Ascending aorta (tissue), 2 donors: ENCODE measurements around the gene CHIC2. TPM values are rescaled to one million over a fixed set of nuclear protein-coding genes. Genes with fewer than 3 reads are reported as not detected.

Experiments
- DNase-seq, 2 donors: peaks; one replicate each; pipeline ENCODE4 v3.0.0-alpha.2; 2019; ENCODE audit warnings: low spot score in 2 of 2
- H3K27ac ChIP-seq, 2 donors: fragments of 200-600 bp; sonication (generic); one replicate each; pipeline ENCODE4 v1.5.1; 2016 to 2017; ENCODE audit warnings: mild to moderate bottlenecking in 1 of 2
- H3K27me3 ChIP-seq: fragments of 200-600 bp; sonication (generic); one replicate; pipeline ENCODE4 v1.5.1; 2017
- H3K36me3 ChIP-seq, 2 donors: fragments of 200-600 bp; sonication (generic); one replicate each; pipeline ENCODE4 v1.5.1; 2016
- H3K4me1 ChIP-seq, 2 donors: fragments of 200-600 bp; sonication (generic); one replicate each; pipeline ENCODE4 v1.5.1; 2016 to 2017; ENCODE audit warnings: mild to moderate bottlenecking in 1 of 2
- H3K4me3 ChIP-seq, 2 donors: fragments of 200-600 bp; sonication (generic); one replicate each; pipeline ENCODE4 v1.5.1; 2016 to 2017; ENCODE audit warnings: mild to moderate bottlenecking in 1 of 2
- H3K9me3 ChIP-seq, 2 donors: fragments of 200-600 bp; sonication (generic); one replicate each; pipeline ENCODE4 v1.5.1; 2016
- intact Hi-C: fragments of 100-400 bp; cut with DNase I; formaldehyde crosslinking; loops from one replicate; pipeline ENCODE4 v1.15.1; 2023
- total RNA-seq: library from RNA; depleted of rRNA; stranded (reverse); fragments of >200 nt; gene quantifications from one replicate; pipeline ENCODE4 v1.1.0, GENCODE V29; 2016
- TF ChIP-seq, protein P1 (sequence below), 3 experiments: fragments of 200-600 bp in 2 of 3; fragments of 450-650 bp in 1 of 3; sonication (generic) in 2 of 3; IDR thresholded peaks; one replicate each; pipeline ENCODE4 v1.5.1; 2016 to 2019; ENCODE audit warnings: antibody characterized with exemption in 3 of 3, mild to moderate bottlenecking in 1 of 3, moderate library complexity in 1 of 3

CHIC2 gene
- total RNA-seq, 1 donor from 2014 or later = 34.1 TPM

DNA sequence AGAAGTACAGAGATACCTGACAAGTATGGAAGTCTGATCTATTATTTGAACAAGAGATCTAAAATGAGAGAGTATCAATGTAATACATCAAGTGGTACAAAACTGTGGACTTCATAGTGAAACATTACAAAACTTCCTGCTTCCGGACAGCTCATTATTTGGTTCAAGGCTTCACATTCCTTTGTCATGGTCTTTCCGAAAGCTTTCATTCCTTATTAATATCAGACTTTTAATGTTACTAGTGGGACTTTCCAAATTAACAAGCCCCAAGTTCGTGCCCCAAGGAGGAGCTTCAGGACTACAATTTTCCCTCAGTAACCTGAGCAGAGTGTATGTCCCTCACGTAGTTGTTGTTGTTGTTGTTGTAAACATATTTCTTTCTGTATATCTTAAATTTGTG, 1.2 kb downstream of the CHIC2 start:
- H3K36me3 ChIP-seq = no peaks in the 10 kb centered on the region
- intact Hi-C loops = loop anchor here (10.0 kb wide), 2 partner anchors 698 to 1348 kb away; partner anchors contain the start of gene SCFD2
- peak overlapping the region; percentile 90 to 99 for H3K4me3 ChIP-seq
- TF ChIP-seq, protein P1, sequence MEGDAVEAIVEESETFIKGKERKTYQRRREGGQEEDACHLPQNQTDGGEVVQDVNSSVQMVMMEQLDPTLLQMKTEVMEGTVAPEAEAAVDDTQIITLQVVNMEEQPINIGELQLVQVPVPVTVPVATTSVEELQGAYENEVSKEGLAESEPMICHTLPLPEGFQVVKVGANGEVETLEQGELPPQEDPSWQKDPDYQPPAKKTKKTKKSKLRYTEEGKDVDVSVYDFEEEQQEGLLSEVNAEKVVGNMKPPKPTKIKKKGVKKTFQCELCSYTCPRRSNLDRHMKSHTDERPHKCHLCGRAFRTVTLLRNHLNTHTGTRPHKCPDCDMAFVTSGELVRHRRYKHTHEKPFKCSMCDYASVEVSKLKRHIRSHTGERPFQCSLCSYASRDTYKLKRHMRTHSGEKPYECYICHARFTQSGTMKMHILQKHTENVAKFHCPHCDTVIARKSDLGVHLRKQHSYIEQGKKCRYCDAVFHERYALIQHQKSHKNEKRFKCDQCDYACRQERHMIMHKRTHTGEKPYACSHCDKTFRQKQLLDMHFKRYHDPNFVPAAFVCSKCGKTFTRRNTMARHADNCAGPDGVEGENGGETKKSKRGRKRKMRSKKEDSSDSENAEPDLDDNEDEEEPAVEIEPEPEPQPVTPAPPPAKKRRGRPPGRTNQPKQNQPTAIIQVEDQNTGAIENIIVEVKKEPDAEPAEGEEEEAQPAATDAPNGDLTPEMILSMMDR (IDR thresholded peaks at IDR 0.05) = no peak
- no peaks in the 10 kb centered on the region for H3K9me3 ChIP-seq
- no peak for DNase-seq
- H3K4me1 ChIP-seq = peaks cover 0 to 45% of the 10 kb centered on the region in 2 donors
- H3K27me3 ChIP-seq = no peaks in the 10 kb centered on the region
- H3K27ac ChIP-seq = peak overlapping the region; percentile 94 to 96

GRCh38 chr4:54062392-54062791, 2.0 kb downstream of the CHIC2 start:
- Histone ChIP-seq H3K27ac (peak overlapping the region in 1 of 2 donors; percentile 96), H3K27me3 (no peaks in the 10 kb centered on the region), H3K4me3 (peak overlapping the region; percentile 90 to 99), H3K9me3 (no peaks in the 10 kb centered on the region), H3K36me3 (no peaks in the 10 kb centered on the region), H3K4me1 (peaks cover 0 to 45% of the 10 kb centered on the region in 2 donors)
- TF ChIP-seq, protein P1 (IDR thresholded peaks at IDR 0.05) = no peak
- intact Hi-C loops = loop anchor here (10.0 kb wide), 2 partner anchors 698 to 1348 kb away; partner anchors contain the start of gene SCFD2
- no peak for DNase-seq

DNA sequence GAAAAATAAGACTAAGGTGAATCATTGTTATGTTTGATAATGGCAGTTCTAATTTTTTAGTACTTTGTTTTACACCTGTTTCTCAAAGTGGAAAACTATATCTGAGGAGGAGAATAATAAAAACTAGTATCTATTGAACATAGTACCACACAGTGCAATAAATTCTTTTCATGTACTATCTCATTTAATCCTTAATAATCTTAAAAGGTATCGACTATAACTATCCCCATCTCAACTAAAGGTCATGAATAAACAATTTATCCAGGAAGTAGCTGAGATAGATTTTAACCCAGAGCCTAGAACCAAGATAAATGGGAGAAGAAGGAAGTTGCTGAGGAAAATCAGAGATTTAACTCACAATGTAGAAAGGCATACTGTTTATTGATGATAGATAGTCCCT, 2.5 kb downstream of the CHIC2 start:
- no peak for DNase-seq
- H3K36me3 ChIP-seq = no peaks in the 10 kb centered on the region
- TF ChIP-seq, protein P1 (IDR thresholded peaks at IDR 0.05) = no peak
- peak overlapping the region; percentile 90 to 99 for H3K4me3 ChIP-seq
- peaks cover 0 to 48% of the 10 kb centered on the region in 2 donors for H3K4me1 ChIP-seq
- H3K27me3 ChIP-seq = no peaks in the 10 kb centered on the region
- intact Hi-C loops = loop anchor here (10.0 kb wide), 2 partner anchors 697 to 1347 kb away; partner anchors contain the start of gene SCFD2
- no peaks in the 10 kb centered on the region for H3K9me3 ChIP-seq
- no peak overlapping the region for H3K27ac ChIP-seq

GRCh38 chr4:54061067-54061466, 3.3 kb downstream of the CHIC2 start:
- TF ChIP-seq, protein P1 (IDR thresholded peaks at IDR 0.05) = no peak
- no peak overlapping the region for H3K27ac ChIP-seq
- intact Hi-C loops = loop anchor here (10.0 kb wide), 2 partner anchors 696 to 1346 kb away; partner anchors contain the start of gene SCFD2
- no peaks in the 10 kb centered on the region for H3K27me3 ChIP-seq
- DNase-seq = no peak
- peaks cover 0 to 46% of the 10 kb centered on the region in 2 donors for H3K4me1 ChIP-seq
- no peaks in the 10 kb centered on the region for H3K9me3 ChIP-seq
- no peaks in the 10 kb centered on the region for H3K36me3 ChIP-seq
- peak overlapping the region; percentile 90 to 99 for H3K4me3 ChIP-seq

DNA sequence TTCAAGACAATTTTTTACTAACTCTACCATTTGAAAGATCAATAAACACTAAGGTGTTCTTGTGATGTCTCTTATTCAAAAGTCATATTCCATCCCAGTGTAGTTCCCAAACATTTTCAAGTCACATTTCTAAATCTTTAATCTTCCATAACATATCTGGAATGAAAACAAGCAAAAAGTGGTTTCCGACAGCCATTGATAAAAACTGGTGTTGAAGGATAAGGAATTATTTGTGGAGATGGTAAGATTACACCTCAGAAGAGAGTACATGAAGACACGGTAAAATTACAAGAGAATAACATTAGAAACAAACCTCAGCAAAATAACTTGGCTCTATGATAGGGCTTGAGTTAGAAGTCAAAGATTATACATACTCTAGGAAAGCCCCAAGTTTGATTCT, 4.3 kb downstream of the CHIC2 start:
- peak overlapping the region in 1 of 2 donors; percentile 9 for H3K4me3 ChIP-seq
- peaks cover 0 to 37% of the 10 kb centered on the region in 2 donors for H3K4me1 ChIP-seq

More for the DNA sequence above, 4.3 kb downstream of the CHIC2 start:
- H3K36me3 ChIP-seq = no peaks in the 10 kb centered on the region
- TF ChIP-seq, protein P1 (IDR thresholded peaks at IDR 0.05) = no peak
- DNase-seq = no peak
- intact Hi-C loops = loop anchor here (10.0 kb wide), 2 partner anchors 695 to 1345 kb away; partner anchors contain the start of gene SCFD2
- H3K9me3 ChIP-seq = no peaks in the 10 kb centered on the region
- no peak overlapping the region for H3K27ac ChIP-seq
- H3K27me3 ChIP-seq = no peaks in the 10 kb centered on the region
